PC-3 (cell line): ENCODE results near the gene TEX29.

Experiments
- EZH2 ChIP-seq: fragments of 300-600 bp; sonication (generic); IDR thresholded peaks from one replicate; pipeline ENCODE4 v1.6.1; 2017; ENCODE audit warnings: antibody characterized with exemption, mild to moderate bottlenecking, low read length; ENCODE audit not compliant: unreplicated experiment
- EZH2phosphoT487 ChIP-seq: fragments of 300-600 bp; sonication (generic); IDR thresholded peaks from 2 replicates; pipeline ENCODE4 v1.6.1; 2018; ENCODE audit warnings: mild to moderate bottlenecking, antibody characterized with exemption, low read length, borderline replicate concordance
- TF ChIP-seq, protein P1 (sequence below): fragments of 300-600 bp; sonication (generic); conservative IDR thresholded peaks from 2 replicates; pipeline ENCODE4 v1.5.1; 2017; ENCODE audit warnings: antibody characterized with exemption, low read depth, mild to moderate bottlenecking, low read length

DNA sequence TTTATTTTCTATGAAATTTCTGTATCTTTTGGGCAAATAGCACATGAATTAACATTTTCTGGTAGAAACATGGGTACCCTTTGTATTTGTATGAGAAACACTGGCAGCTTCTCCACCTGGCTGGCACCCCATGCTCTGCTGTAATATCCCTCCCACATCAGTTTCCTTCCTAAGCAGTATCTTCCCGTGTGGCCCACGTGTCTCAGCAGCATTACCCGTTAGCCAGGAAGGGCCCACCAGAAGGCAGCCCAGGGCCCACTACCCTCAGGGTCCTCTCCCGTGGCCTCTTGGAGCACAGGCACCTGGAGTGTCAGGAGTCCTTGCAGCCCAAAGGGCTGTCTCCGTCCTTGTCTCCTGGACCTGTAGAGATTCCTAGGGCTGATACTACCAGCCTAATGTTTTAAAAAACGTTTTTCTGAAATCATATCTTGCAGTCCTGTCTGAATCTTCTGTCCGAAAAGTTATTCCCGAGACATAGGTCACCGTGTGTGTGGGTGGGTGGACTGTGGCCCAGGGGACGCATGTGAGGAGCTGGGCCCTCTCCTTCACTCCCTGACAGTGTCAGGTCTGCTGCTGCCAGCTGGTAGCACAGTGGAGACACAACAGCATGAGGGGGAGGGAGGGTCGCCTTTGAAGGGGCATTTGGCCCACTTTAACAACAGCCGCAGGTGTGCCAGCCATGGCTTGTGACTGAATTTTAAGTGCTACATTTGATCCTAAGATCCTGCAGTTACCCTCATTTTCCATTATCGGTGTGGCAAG is 22.0 kb upstream of the TEX29 start:
- TF ChIP-seq EZH2 (no peak), EZH2phosphoT487 (no peak)
- TF ChIP-seq, protein P1, sequence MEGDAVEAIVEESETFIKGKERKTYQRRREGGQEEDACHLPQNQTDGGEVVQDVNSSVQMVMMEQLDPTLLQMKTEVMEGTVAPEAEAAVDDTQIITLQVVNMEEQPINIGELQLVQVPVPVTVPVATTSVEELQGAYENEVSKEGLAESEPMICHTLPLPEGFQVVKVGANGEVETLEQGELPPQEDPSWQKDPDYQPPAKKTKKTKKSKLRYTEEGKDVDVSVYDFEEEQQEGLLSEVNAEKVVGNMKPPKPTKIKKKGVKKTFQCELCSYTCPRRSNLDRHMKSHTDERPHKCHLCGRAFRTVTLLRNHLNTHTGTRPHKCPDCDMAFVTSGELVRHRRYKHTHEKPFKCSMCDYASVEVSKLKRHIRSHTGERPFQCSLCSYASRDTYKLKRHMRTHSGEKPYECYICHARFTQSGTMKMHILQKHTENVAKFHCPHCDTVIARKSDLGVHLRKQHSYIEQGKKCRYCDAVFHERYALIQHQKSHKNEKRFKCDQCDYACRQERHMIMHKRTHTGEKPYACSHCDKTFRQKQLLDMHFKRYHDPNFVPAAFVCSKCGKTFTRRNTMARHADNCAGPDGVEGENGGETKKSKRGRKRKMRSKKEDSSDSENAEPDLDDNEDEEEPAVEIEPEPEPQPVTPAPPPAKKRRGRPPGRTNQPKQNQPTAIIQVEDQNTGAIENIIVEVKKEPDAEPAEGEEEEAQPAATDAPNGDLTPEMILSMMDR = no peak
